GM19239 (cell line): ENCODE data around the gene TBC1D24.

Experiments used
- DNase-seq: peaks from one replicate; pipeline ENCODE4 v3.0.0; 2011; ENCODE audit warnings: low spot score; ENCODE audit not compliant: insufficient read length
- FAIRE-seq: peaks from 2 replicates; lab custom pipeline; 2011; peaks lifted over from hg19 to GRCh38; lab: Jason Lieb, UNC

Gene TBC1D24

DNA sequence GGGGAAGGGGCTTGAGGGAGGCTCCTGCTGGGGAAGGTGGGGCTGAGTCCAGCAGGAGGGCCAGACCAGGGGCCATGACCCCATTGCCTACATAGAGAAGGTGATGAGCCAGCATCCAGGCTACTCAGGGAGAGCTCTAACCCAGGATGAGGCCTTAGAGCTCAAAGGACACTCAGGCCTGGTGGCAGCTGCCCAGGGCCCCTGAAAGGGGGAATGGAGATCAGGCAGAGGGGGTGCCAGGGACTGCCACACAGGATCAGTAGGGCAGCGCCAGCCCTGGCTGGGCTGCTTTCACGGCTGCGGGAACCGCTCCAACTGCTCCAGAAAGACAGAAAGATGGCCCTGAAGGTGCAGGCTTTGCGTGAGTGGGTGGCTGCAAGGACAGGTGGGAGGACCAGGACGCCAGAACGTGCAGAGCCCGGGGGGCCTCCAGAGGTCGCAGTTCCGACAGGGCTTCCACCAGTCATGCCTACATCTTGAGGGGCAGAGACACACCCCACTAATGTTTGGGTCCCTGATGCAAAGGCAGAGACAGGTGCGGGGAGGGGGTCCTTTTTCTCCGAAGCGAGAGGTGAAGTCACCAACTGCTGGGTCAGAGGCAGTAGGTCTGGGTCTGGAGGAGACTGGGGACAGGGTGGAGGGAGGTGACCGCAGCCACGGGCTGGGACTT, 37.9 kb downstream of the TBC1D24 start:
- no peak for FAIRE-seq
- no peak for DNase-seq

DNA sequence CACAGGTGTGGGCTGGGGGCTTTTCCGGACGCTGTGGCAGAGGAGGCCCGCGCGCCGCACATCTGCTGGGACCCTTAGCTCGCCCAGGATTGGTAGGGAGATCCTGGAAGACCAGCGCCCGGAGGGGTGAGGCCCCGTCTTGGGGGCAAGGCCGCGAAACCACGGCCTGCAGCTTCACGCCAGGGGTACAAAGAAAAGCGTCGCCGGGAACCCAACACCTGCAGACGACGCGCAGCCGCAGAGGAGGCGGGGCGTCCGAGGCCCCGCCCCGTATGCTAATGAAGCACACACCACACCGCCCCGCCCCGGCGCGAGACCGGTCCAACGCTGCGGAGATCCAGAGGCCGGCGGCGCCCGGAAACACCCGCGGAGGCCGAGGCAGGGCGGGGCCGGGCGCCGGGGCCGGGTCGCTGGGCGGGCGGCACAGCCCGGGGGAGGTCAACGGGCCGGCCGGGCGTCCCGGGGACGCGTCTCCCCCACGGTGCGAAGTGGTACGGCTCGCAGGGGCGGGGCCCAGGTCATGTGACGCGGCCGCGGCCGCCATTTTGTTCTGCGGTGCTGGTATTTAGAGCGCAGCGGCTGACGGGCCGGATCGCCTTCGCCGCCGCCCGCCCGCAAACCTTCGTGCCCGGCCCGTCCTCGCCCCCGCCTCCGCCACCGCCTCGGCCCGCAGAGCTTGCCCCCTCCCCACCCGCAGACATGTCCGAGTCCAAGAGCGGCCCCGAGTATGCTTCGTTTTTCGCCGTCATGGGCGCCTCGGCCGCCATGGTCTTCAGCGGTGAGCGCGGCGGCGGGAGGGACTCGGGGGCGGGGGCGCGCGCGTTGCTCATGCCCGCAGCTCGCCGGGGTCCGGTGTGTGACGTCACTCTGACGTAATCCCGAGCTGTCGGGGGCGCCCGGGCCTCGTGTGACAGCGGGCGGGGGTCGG, 38.7 kb downstream of the TBC1D24 start, which contains the start of gene ATP6V0C:
Gene ATP6V0C, plus strand, starts transcription at position 548 of the 928 bp plus-strand sequence. Its CDS starts 152 bp downstream, at position 700.
- DNase-seq, result peak; percentile 95
- peak; percentile 88 for FAIRE-seq

- DNase-seq, result no peak
- FAIRE-seq, result no peak
Observed at GRCh38 chr16:2514333-2515179, 39.6 kb downstream of the TBC1D24 start.

- no peak for DNase-seq
- FAIRE-seq, result no peak
Observed at GRCh38 chr16:2515180-2515851, 40.4 kb downstream of the TBC1D24 start.

GRCh38 chr16:2516391-2517240, 41.7 kb downstream of the TBC1D24 start:
- no peak for DNase-seq
- FAIRE-seq, result no peak

DNA sequence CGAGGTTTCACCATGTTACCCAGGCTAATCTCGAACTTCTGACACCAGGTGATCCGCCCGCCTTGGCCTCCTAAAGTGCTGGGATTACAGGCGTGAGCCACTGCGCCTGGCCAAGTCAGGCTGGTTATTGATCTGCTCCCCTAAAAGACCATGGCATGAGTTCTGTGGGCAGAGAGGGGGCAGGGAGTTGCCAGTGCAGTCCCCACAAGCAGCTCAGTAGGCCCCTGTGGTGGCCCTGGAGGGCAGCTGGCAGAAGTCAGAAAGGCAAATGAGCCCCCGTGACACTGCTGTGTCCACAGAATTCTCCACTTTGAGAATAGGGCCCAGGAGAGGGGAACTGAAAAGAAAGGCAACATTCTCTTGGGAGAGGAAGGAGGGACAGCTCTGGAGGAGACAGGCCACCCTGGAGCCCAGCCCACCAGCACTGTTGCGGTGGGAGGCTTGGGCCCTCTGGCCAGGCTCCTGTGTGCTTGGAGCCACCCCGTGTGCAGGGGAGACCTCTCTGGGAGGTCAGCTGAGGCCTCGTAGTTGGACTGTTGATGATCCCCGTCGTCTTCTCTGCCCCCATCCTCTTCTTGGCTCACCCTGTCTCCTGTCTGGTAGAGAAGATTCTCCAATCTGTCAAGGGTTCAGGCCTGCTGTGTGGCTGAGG, 43.2 kb downstream of the TBC1D24 start:
- FAIRE-seq, result no peak
- no peak for DNase-seq

DNA sequence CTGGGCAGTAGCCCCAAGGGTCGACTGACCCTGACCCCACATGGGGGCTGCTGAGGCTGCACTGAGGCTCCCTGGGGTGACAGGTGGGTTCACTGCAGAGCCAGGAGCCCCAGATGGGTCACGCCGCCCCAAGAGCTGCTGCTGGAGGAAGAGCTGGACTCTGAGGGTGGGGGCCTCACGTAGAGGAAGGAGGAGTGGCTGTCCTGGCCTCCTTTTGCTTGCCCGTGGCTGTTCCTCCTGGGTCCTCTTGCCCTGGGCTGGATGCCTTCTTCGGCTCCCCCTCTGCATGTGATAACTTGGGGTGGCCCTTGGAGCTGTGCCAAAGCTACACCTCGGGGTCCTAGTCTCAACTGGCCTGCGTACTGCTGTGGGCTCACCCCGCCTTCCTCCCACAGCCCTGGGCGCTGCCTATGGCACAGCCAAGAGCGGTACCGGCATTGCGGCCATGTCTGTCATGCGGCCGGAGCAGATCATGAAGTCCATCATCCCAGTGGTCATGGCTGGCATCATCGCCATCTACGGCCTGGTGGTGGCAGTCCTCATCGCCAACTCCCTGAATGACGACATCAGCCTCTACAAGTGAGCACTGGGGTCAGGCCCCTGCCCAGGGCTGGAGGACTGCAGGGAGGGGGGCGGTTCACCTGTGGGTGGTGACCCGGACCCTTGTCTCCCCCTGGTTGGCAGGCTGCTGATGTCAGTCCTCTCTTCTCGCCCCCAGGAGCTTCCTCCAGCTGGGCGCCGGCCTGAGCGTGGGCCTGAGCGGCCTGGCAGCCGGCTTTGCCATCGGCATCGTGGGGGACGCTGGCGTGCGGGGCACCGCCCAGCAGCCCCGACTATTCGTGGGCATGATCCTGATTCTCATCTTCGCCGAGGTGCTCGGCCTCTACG, 44.1 kb downstream of the TBC1D24 start:
- FAIRE-seq (no peak), DNase-seq (no peak)

DNA sequence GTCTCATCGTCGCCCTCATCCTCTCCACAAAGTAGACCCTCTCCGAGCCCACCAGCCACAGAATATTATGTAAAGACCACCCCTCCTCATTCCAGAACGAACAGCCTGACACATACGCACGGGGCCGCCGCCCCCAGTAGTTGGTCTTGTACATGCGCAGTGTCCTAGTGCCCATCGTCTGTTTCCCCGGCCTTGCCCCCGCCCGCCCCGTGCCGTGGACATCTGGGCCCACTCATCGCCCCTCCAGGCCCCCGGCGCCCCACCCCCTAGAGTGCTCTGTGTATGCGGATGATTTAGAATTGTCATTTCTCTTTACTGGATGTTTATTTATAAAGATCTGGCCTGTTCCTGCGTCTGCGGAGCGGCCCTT, 44.8 kb downstream of the TBC1D24 start:
- DNase-seq, result no peak
- FAIRE-seq, result no peak

DNA sequence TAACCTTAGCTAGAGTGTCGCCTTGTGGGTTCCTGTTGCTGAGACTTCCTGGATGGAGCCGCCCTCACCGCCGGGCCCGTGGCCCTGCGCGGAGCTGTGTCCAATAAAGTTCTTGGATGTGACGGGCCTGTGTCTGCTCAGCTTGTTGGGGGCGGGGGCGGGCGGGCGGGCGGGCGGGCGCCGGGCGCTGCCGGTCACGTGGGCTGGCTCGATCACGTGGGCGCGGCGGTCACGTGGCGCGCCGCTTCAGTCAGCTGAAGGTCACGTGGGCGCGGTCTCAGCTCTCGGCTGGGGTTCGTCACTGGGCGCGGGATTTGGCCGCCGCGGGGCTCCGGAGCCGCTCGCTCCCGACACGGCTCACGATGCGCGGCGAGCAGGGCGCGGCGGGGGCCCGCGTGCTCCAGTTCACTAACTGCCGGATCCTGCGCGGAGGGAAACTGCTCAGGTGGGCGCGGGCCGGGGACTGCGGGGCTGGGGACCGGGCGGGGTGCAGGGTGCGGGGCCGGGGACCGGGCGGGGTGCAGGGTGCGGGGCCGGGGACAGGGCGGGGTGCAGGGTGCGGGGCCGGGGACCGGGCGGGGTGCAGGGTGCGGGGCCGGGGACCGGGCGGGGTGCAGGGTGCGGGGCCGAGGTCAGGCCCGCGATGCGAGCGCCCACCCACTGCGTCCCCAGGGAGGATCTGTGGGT, 45.3 kb downstream of the TBC1D24 start, which contains the start of gene AMDHD2:
Gene AMDHD2, plus strand, starts transcription at position 275 of the 687 bp plus-strand sequence. Its CDS starts 88 bp downstream, at position 363.
- FAIRE-seq (peak; percentile 63), DNase-seq (peak; percentile 99)

DNA sequence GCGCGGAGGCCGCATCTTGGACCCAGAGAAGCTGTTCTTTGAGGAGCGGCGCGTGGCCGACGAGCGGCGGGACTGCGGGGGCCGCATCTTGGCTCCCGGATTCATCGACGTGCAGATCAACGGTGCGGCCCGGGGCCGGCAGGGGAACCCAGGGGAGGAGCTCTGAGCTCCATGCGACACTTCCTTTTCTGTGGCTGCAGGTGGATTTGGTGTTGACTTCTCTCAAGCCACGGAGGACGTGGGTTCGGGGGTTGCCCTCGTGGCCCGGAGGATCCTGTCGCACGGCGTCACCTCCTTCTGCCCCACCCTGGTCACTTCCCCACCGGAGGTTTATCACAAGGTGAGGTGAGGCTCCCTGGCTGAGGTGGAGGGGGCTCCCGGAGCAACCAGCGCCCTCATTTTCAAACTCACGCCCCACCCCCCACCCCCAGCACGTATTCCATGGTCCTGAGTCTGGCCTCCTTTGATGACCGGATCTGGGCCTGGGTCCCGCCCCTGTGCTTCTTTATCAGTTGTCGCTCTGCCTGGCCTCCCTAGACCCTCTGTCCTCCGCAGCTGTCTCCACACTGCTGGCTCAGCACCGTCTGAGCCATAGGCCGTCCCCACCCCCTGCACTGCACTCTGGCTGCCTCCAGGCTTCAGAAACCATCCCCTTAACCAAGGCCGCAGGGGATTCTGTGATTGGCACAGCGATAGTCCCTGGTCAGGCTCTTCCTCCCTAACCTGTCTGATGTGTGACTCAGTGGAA, 46.0 kb downstream of the TBC1D24 start:
- FAIRE-seq (no peak), DNase-seq (peak; percentile 66)

DNA sequence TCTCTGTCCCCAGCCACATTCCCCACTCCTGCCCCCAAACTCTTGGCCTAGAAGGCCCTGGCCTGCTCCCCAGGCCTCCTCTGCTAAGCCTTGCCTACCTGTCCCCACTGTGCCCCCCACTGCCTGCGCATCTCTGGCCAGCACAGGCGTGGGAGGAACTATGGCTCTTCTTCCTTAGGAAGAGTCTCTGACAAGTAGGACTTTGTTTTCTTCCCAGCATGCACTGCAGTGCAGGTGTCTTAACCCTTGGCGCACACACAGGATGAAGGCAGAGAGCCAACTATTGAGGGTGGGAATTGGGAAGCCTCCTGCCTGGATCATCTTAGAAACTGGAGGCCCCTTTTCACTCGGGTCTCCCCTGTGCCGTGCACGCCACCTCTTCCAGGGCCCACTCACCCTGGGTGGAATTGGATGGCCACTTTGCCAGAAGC, 48.9 kb downstream of the TBC1D24 start:
- no peak for FAIRE-seq
- DNase-seq, result no peak

GRCh38 chr16:2524339-2524938, 49.5 kb downstream of the TBC1D24 start:
- DNase-seq (no peak), FAIRE-seq (no peak)

DNA sequence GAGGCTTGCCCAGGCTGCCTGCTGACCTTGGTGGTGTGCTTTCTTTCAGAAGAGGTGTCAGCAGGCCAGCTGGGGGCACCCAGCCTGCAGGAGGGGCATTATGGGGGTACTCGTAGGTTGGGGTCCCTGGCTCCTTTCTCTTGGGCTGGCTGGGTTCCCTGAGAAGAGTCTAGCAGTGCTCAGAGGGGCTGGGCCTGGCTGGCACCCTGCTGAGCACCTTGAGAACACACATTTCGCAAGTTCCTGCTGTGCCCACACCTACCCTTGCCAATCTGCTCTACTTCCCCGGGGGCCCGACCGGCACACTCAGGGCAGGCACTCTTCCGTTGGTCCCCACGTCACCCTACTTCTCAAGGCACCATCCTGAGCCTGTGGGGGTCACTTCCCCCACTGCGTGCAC, 51.2 kb downstream of the TBC1D24 start:
- FAIRE-seq (no peak), DNase-seq (no peak)

GRCh38 chr16:2527071-2527783, 52.3 kb downstream of the TBC1D24 start:
- DNase-seq, result no peak
- FAIRE-seq, result no peak

- DNase-seq, result no peak
- no peak for FAIRE-seq
Observed at GRCh38 chr16:2527784-2528100, 52.8 kb downstream of the TBC1D24 start.
